SH-SY5Y (cell line): ENCODE data around the gene TFE3.

ENCODE experiments used
- GATA2 ChIP-seq: IDR thresholded peaks from 2 replicates; pipeline ENCODE4 v1.6.1; 2011; ENCODE audit warnings: mild to moderate bottlenecking, low read depth, low read length
- GATA3 ChIP-seq: IDR thresholded peaks from 2 replicates; pipeline ENCODE4 v1.6.1; 2011; ENCODE audit warnings: low read depth, mild to moderate bottlenecking, low read length, moderate library complexity

GRCh38 chrX:48992341-48992740, 50.8 kb downstream of the TFE3 start:
- TF ChIP-seq GATA2 (no peak), GATA3 (no peak)
